ENCODE data around the gene SMIM9. TPM values are rescaled to one million over a fixed set of nuclear protein-coding genes. Genes with fewer than 3 reads are reported as not detected.

The SMIM9 gene
- total and polyA plus RNA-seq, 9 of the 15 experiments (the other 6 are each of a cell fraction or from before 2014, with no cell fraction given) = 0.08 TPM; not detected in 8

- Histone ChIP-seq H3K27ac (ENCODE audit: extremely low read depth, low read depth, low read length) (peak overlapping the region; percentile 68), H3K36me3 (ENCODE audit: control insufficient read depth, insufficient read depth, low read length) (no peaks in the 10 kb centered on the region), H3K4me1 (replicated peaks in 1 of 2; ENCODE audit: control insufficient read depth in 2 of 2, insufficient read depth in 2 of 2, low read length in 2 of 2) (peaks cover 3 to 30% of the 10 kb centered on the region in 2 experiments; a peak in 3 of 5 replicates), H3K9me1 (ENCODE audit: control insufficient read depth, insufficient read depth, low read length) (no peaks in the 10 kb centered on the region), H3K9me3 (replicated peaks; ENCODE audit: control insufficient read depth, insufficient read depth, low read depth, low read length) (no peaks in the 10 kb centered on the region), H3K4me3 (no peak overlapping the region), H3K27me3 (ENCODE audit: control insufficient read depth in 2 of 2, insufficient read depth in 2 of 2, low read length in 2 of 2) (no peaks in the 10 kb centered on the region), H3K4me2 (ENCODE audit: insufficient read depth, low read length) (no peak overlapping the region), H4K20me1 (replicated peaks; ENCODE audit: control insufficient read depth, insufficient read depth, low read length) (no peaks in the 10 kb centered on the region), H3K9ac (ENCODE audit: insufficient read depth in 1 of 2, low read depth in 2 of 2, low read length in 2 of 2) (peak overlapping the region in 1 of 2 experiments; percentile 24; a peak in 1 of 4 replicates), H2AFZ (ENCODE audit: low read depth, low read length) (peak overlapping the region; percentile 86), H3K79me2 (ENCODE audit: control insufficient read depth, insufficient read depth, low read length) (no peaks in the 10 kb centered on the region)
- ATAC-seq (peak; percentile 45), DNase-seq (ENCODE audit: extremely low read depth in 1 of 4, low spot score in 3 of 4) (peak in 2 of 4 experiments; percentile 34 to 39), FAIRE-seq (peak; percentile 74)
- intact Hi-C loops (cut with micrococcal nuclease) = loop anchor here (5.0 kb wide), 1 partner anchor 47 kb away; no protein-coding TSS in a partner anchor
- BruUV-seq (replicated peaks) = no TSS peak
- TF ChIP-seq SMARCA4 (IDR thresholded peaks at IDR 0.05) = 0 out of 2 replicates have a peak, but pooled peaks have one; percentile 25
- TF ChIP-seq JUND (IDR thresholded peaks at IDR 0.05; ENCODE audit: borderline replicate concordance, low read depth, low read length) = no peak
- TF ChIP-seq JUND (tag; IDR thresholded peaks at IDR 0.05; ENCODE audit: borderline replicate concordance, low read depth, low read length) = 0 out of 3 replicates have a peak, but pooled peaks have one; percentile 15
- TF ChIP-seq CHD2 (IDR thresholded peaks at IDR 0.05; ENCODE audit: low read depth, low read length) = no peak
- TF ChIP-seq CREB3 (tag; conservative IDR thresholded peaks at IDR 0.05; ENCODE audit: low read depth) = 0 out of 2 replicates have a peak, but pooled peaks have one; percentile 61
- TF ChIP-seq C11orf30 (IDR thresholded peaks at IDR 0.05; ENCODE audit: low read depth) = peak; percentile 80
- TF ChIP-seq NFE2 (IDR thresholded peaks at IDR 0.05; ENCODE audit: low read depth) = peak; percentile 87
- peak; percentile 60 for TF ChIP-seq MAFF (IDR thresholded peaks at IDR 0.05; ENCODE audit: low read length)
- peak; percentile 76 for TF ChIP-seq BACH1 (tag; IDR thresholded peaks at IDR 0.05)
- TF ChIP-seq POLR3A (IDR thresholded peaks at IDR 0.05; ENCODE audit: borderline replicate concordance, extremely low read depth, insufficient read depth, insufficient read length) = no peak
- TF ChIP-seq ZNF24 (IDR thresholded peaks at IDR 0.05) = no peak
- TF ChIP-seq NFE2L1 (tag; IDR thresholded peaks at IDR 0.05; ENCODE audit: borderline replicate concordance, low read depth) = peak; percentile 50; the same call in 1 of the 2 replicates
- peak; percentile 79 for TF ChIP-seq ZNF316 (IDR thresholded peaks at IDR 0.05)
- TF ChIP-seq MAFG (tag; conservative IDR thresholded peaks at IDR 0.05) = peak; percentile 88
- TF ChIP-seq, protein P1, sequence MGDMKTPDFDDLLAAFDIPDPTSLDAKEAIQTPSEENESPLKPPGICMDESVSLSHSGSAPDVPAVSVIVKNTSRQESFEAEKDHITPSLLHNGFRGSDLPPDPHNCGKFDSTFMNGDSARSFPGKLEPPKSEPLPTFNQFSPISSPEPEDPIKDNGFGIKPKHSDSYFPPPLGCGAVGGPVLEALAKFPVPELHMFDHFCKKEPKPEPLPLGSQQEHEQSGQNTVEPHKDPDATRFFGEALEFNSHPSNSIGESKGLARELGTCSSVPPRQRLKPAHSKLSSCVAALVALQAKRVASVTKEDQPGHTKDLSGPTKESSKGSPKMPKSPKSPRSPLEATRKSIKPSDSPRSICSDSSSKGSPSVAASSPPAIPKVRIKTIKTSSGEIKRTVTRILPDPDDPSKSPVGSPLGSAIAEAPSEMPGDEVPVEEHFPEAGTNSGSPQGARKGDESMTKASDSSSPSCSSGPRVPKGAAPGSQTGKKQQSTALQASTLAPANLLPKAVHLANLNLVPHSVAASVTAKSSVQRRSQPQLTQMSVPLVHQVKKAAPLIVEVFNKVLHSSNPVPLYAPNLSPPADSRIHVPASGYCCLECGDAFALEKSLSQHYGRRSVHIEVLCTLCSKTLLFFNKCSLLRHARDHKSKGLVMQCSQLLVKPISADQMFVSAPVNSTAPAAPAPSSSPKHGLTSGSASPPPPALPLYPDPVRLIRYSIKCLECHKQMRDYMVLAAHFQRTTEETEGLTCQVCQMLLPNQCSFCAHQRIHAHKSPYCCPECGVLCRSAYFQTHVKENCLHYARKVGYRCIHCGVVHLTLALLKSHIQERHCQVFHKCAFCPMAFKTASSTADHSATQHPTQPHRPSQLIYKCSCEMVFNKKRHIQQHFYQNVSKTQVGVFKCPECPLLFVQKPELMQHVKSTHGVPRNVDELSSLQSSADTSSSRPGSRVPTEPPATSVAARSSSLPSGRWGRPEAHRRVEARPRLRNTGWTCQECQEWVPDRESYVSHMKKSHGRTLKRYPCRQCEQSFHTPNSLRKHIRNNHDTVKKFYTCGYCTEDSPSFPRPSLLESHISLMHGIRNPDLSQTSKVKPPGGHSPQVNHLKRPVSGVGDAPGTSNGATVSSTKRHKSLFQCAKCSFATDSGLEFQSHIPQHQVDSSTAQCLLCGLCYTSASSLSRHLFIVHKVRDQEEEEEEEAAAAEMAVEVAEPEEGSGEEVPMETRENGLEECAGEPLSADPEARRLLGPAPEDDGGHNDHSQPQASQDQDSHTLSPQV (IDR thresholded peaks at IDR 0.05) = 0 out of 2 replicates have a peak, but pooled peaks have one; percentile 51
- POLR2A ChIA-PET = interaction anchor here (1.1 to 2.9 kb wide), 3 partner anchors 15 to 193 kb away, joined by 3 to 9 read pairs (median 5); no protein-coding TSS in a partner anchor
- in situ Hi-C loops (cut with MboI) = loop anchor here (10.0 kb wide), 1 partner anchor 249 kb away; the partner anchor contains the start of gene CTAG1A
- 23% methylated on average over 3 of the region's 3 CpGs for WGBS (ENCODE audit: insufficient coverage, low coverage, missing lambda C conversion rate)
- CTCF ChIA-PET (ENCODE audit: low intra/inter-chr PET ratio) = no interaction called here
Observed at GRCh38 chrX:154833746-154834274, 652 bp downstream of the SMIM9 start.

Measured in K562 (cell line).